Mesothelial cell of epicardium (in vitro differentiated cells): ENCODE measurements around the gene GRIN2A. TPM values are rescaled to one million over a fixed set of nuclear protein-coding genes. Genes with fewer than 3 reads are reported as not detected.

Experiments used
- DNase-seq, 2 experiments: peaks; one replicate each; pipeline ENCODE4 v3.0.0; 2021; ENCODE audit warnings: low spot score in 2 of 2; ENCODE audit not compliant: unreplicated experiment in 2 of 2
- H3K27ac Mint-ChIP-seq: 2 replicates; pipeline ENCODE4 v1.8.0; 2021; ENCODE audit warnings: mixed read lengths
- H3K27me3 Mint-ChIP-seq: 2 replicates; pipeline ENCODE4 v1.8.0; 2021; ENCODE audit warnings: low read depth, mixed read lengths
- H3K36me3 Mint-ChIP-seq: 2 replicates; pipeline ENCODE4 v1.8.0; 2021; ENCODE audit warnings: mixed read lengths
- H3K4me1 Mint-ChIP-seq: 2 replicates; pipeline ENCODE4 v1.8.0; 2021; ENCODE audit warnings: mixed read lengths
- H3K4me3 Mint-ChIP-seq: 2 replicates; pipeline ENCODE4 v1.8.0; 2021; ENCODE audit warnings: mild to moderate bottlenecking, moderate library complexity, mixed read lengths
- H3K9me3 Mint-ChIP-seq: 2 replicates; pipeline ENCODE4 v1.8.0; 2021; ENCODE audit warnings: mixed read lengths
- CTCF ChIP-seq: fragments of 200-600 bp; sonication (generic); IDR thresholded peaks from one replicate; pipeline ENCODE4 v1.5.0; 2021; ENCODE audit warnings: antibody characterized with exemption; ENCODE audit not compliant: unreplicated experiment
- total RNA-seq: library from RNA; stranded (reverse); gene quantifications from 3 replicates; pipeline ENCODE4 v1.2.1, GENCODE V29; 2021

GRIN2A gene
- total RNA-seq, 1 donor from 2014 or later = 4.9 TPM

- no peak for TF ChIP-seq CTCF
- Mint-ChIP-seq H3K27me3 (peaks cover 8% of the 10 kb centered on the region), H3K9me3 (no peaks in the 10 kb centered on the region), H3K36me3 (no peaks in the 10 kb centered on the region), H3K27ac (no peak overlapping the region), H3K4me1 (peaks cover 13% of the 10 kb centered on the region), H3K4me3 (no peak overlapping the region)
- no peak for DNase-seq
These were observed 408.9 kb downstream of the GRIN2A start for GRCh38 chr16:9773289-9773688.

DNA sequence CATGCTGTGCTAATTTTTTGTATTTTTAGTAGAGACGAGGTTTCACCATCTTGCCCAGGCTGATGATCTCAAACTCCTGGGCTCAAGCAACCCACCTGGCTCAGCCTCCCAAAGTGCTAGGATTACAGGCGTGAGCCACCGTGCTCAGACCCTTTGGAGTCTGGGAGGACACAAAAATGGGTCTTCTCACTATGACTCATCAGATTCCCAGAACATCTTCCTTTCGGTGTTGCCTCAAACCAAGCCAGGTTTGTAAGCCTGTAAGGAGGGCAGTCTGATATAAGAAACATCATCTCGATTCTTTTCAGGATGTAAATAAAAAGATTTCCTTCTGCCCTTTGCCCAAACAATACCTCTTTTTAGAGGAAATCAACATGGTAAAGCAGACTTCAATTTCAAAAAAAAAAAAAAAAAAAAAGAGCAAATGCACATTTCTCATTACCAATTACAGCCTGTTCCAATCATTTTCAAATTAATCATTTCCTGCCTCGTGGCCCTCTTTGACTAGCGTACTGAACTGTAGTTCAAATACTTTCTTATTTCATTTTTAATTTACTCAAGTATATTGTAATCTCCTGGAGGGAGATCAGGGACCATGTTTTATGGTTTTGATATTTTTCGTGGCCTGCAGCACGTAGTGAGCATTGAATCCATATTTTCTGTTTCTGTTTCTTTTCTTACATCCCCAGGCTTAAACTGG, 409.6 kb downstream of the GRIN2A start:
- Mint-ChIP-seq H3K27ac (no peak overlapping the region), H3K9me3 (no peaks in the 10 kb centered on the region), H3K4me3 (no peak overlapping the region), H3K4me1 (peaks cover 13% of the 10 kb centered on the region), H3K36me3 (no peaks in the 10 kb centered on the region), H3K27me3 (peaks cover 8% of the 10 kb centered on the region)
- TF ChIP-seq CTCF = no peak
- DNase-seq = no peak

DNA sequence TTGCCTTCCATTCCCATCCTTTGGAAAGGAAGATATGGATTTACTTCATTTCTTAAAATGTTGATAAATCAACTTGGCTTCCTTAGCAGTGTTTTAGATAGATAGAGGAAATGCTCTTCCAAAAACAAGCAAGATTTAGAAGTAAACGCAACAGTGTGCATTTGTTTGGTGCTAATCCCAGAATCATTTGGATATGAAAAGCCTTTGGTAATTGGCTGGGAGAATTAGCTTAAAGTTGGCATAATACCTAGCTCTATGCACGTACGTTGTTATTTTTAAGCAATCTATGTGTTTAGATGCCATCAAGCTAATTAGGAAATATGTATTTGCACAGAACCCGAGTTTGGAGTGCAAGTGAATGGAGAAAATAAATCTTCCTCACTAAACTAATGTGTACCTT, 415.3 kb downstream of the GRIN2A start:
- no peaks in the 10 kb centered on the region for H3K9me3 Mint-ChIP-seq
- TF ChIP-seq CTCF = no peak

DNA sequence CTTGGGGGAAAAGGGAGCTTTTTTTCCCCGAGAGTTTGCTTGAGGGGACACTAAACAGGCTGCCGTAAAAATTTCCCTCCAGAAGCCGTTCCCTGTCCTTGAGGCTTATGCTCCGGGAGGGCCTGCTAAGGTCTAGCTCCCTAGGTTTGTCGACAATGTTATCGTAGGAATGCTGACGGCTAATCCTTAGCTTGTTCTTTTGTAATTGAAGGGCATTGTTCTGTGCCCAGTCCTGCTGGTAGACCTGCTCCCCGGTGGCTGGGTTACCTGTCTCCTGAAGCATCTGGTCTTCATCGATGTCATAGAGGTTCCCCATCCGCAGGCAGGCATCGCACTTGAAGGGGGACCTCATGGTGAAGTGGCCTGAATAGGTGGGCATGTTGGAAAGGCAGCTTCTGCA, 418.7 kb downstream of the GRIN2A start:
- H3K27ac Mint-ChIP-seq = no peak overlapping the region
- H3K4me1 Mint-ChIP-seq = no peaks in the 10 kb centered on the region
- no peak for DNase-seq
- H3K36me3 Mint-ChIP-seq = no peaks in the 10 kb centered on the region
- TF ChIP-seq CTCF = no peak
- no peak overlapping the region for H3K4me3 Mint-ChIP-seq
- no peaks in the 10 kb centered on the region for H3K9me3 Mint-ChIP-seq
- peaks cover 14% of the 10 kb centered on the region for H3K27me3 Mint-ChIP-seq

More for the DNA sequence above, 415.3 kb downstream of the GRIN2A start:
- Mint-ChIP-seq H3K27ac (no peak overlapping the region), H3K4me3 (no peak overlapping the region), H3K36me3 (no peaks in the 10 kb centered on the region), H3K4me1 (no peaks in the 10 kb centered on the region), H3K27me3 (peaks cover 20% of the 10 kb centered on the region)
- no peak for DNase-seq

GRCh38 chr16:9761870-9762269, 420.4 kb downstream of the GRIN2A start:
- Mint-ChIP-seq H3K36me3 (no peaks in the 10 kb centered on the region), H3K9me3 (no peaks in the 10 kb centered on the region), H3K27me3 (peaks cover 14% of the 10 kb centered on the region), H3K4me1 (no peaks in the 10 kb centered on the region), H3K4me3 (no peak overlapping the region), H3K27ac (no peak overlapping the region)
- DNase-seq = no peak
- TF ChIP-seq CTCF = no peak

GRCh38 chr16:9757687-9758086, 424.5 kb downstream of the GRIN2A start:
- H3K4me3 Mint-ChIP-seq = no peak overlapping the region
- H3K36me3 Mint-ChIP-seq = no peaks in the 10 kb centered on the region
- peaks cover 2% of the 10 kb centered on the region for H3K27me3 Mint-ChIP-seq
- no peak overlapping the region for H3K27ac Mint-ChIP-seq
- no peaks in the 10 kb centered on the region for H3K9me3 Mint-ChIP-seq
- peaks cover 14% of the 10 kb centered on the region for H3K4me1 Mint-ChIP-seq
- no peak for DNase-seq
- no peak for TF ChIP-seq CTCF
